Measurements from ENCODE around the gene RAD50. TPM values are rescaled to one million over a fixed set of nuclear protein-coding genes. Genes with fewer than 3 reads are reported as not detected.

Gene RAD50
- total RNA-seq, 4 donors from 2014 or later = 35.8 to 47.5 (median 41.3) TPM

DNA sequence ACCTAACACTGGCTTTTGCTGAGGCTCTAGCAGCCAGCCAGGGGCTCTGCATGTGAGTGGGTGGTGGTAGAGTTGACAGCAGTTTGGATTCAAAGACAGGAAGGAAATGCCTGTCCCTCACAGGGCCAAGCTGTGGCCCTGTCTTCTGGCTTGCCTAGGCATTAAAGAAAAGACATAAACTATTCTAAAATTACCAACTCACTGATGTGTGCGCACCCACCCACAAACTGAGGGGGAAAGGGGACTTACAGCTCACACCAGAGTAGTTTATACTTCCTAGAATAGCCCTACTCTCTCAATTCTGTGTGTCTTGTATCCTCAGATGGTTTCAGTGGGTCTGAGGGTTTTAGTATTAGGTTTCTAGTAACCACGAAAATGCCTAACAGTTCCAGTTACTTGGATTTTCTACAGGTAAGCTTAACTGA, 82.9 kb downstream of the RAD50 start:
- Histone ChIP-seq H3K4me3 (no peak overlapping the region), H3K27me3 (no peaks in the 10 kb centered on the region), H3K27ac (no peak overlapping the region), H3K36me3 (peaks cover 0 to 57% (median 28%) of the 10 kb centered on the region in 4 donors), H3K9me3 (no peaks in the 10 kb centered on the region), H3K4me1 (no peaks in the 10 kb centered on the region)
- no peak for TF ChIP-seq POLR2A (IDR thresholded peaks at IDR 0.05)
- no peak for TF ChIP-seq POLR2AphosphoS5 (IDR thresholded peaks at IDR 0.05)
- TF ChIP-seq, protein P1, sequence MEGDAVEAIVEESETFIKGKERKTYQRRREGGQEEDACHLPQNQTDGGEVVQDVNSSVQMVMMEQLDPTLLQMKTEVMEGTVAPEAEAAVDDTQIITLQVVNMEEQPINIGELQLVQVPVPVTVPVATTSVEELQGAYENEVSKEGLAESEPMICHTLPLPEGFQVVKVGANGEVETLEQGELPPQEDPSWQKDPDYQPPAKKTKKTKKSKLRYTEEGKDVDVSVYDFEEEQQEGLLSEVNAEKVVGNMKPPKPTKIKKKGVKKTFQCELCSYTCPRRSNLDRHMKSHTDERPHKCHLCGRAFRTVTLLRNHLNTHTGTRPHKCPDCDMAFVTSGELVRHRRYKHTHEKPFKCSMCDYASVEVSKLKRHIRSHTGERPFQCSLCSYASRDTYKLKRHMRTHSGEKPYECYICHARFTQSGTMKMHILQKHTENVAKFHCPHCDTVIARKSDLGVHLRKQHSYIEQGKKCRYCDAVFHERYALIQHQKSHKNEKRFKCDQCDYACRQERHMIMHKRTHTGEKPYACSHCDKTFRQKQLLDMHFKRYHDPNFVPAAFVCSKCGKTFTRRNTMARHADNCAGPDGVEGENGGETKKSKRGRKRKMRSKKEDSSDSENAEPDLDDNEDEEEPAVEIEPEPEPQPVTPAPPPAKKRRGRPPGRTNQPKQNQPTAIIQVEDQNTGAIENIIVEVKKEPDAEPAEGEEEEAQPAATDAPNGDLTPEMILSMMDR (IDR thresholded peaks at IDR 0.05) = no peak
- TF ChIP-seq EP300 (IDR thresholded peaks at IDR 0.05; ENCODE audit: low read depth) = no peak
- intact Hi-C loops (cut with DNase I; ENCODE audit: low total_unique reads) = no loop called here
- WGBS, 2 donors (ENCODE audit: low coverage in 1 of 2) = 40 to 63% methylated on average over 1 to 2 of the region's 2 CpGs
- no peak for DNase-seq
- in situ Hi-C loops (cut with MboI; ENCODE audit: low pct_ligation_motif_present in 1 of 4, low pct_unique_long_range_greater_than_20kb in 1 of 4, low sequenced_read_pairs in 3 of 4) = no loop called here

DNA sequence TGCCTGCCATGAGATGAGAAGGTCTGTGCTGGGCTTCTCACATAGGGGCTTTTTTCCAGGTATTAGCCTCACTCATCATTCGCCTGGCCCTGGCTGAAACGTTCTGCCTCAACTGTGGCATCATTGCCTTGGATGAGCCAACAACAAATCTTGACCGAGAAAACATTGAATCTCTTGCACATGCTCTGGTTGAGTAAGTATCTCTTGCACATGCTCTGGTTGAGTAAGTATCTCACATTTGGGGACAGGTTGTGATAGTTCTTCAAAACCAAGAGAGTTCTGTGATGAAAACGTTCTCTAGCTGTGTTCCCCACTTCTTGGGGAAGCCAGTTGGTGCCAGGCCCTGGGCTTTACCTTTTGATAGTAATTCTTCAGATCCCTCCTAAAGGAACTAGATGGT, 83.8 kb downstream of the RAD50 start:
- Histone ChIP-seq H3K27ac (no peak overlapping the region), H3K4me3 (no peak overlapping the region), H3K36me3 (peaks cover 0 to 57% (median 28%) of the 10 kb centered on the region in 4 donors), H3K4me1 (no peaks in the 10 kb centered on the region), H3K27me3 (no peaks in the 10 kb centered on the region), H3K9me3 (no peaks in the 10 kb centered on the region)
- intact Hi-C loops (cut with DNase I; ENCODE audit: low total_unique reads) (no loop called here), in situ Hi-C loops (cut with MboI; ENCODE audit: low pct_ligation_motif_present in 1 of 4, low pct_unique_long_range_greater_than_20kb in 1 of 4, low sequenced_read_pairs in 3 of 4) (no loop called here)
- TF ChIP-seq, protein P1 (IDR thresholded peaks at IDR 0.05) = no peak
- no peak for TF ChIP-seq POLR2A (IDR thresholded peaks at IDR 0.05)
- TF ChIP-seq POLR2AphosphoS5 (IDR thresholded peaks at IDR 0.05) = no peak
- no peak for TF ChIP-seq EP300 (IDR thresholded peaks at IDR 0.05; ENCODE audit: low read depth)
- whole genome bisulfite sequencing, 2 donors (ENCODE audit: low coverage in 1 of 2) = 74 to 100% methylated on average over 2 to 4 of the region's 4 CpGs
- DNase-seq = no peak

DNA sequence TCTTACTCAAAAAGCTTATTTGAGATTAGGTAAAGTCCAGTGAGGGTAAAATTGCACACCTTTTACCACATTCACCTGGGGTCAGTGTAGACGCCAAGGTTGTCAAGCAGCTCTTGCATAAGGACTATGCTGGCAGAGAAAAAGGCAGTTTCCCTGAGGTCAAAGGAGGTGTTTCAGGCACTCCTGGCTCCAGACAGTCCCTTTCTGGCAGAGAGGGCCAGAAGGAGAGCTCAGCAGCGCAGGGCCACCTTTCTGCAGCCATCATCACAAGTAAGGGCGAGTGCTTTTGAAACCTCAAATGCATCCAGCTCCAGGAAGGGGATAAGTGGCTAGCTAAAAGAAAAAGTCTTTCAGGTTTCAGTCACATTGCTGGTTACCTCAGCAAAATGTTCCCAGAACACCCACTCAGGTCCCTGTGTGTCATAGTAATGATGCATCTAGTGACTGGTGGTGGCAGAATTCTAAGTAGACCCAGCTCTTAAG, 84.5 kb downstream of the RAD50 start:
- in situ Hi-C loops (cut with MboI; ENCODE audit: low pct_ligation_motif_present in 1 of 4, low pct_unique_long_range_greater_than_20kb in 1 of 4, low sequenced_read_pairs in 3 of 4) (no loop called here), intact Hi-C loops (cut with DNase I; ENCODE audit: low total_unique reads) (no loop called here)
- Histone ChIP-seq H3K4me1 (no peaks in the 10 kb centered on the region), H3K27me3 (no peaks in the 10 kb centered on the region), H3K9me3 (no peaks in the 10 kb centered on the region), H3K4me3 (no peak overlapping the region), H3K36me3 (peaks cover 0 to 57% (median 28%) of the 10 kb centered on the region in 4 donors), H3K27ac (no peak overlapping the region)
- WGBS, 2 donors (ENCODE audit: low coverage in 1 of 2) = 88 to 97% methylated on average over 1 to 3 of the region's 3 CpGs
- no peak for DNase-seq
- TF ChIP-seq POLR2A (IDR thresholded peaks at IDR 0.05) = no peak
- TF ChIP-seq, protein P1 (IDR thresholded peaks at IDR 0.05) = no peak
- no peak for TF ChIP-seq POLR2AphosphoS5 (IDR thresholded peaks at IDR 0.05)
- TF ChIP-seq EP300 (IDR thresholded peaks at IDR 0.05; ENCODE audit: low read depth) = no peak

GRCh38 chr5:132641841-132642240, 85.1 kb downstream of the RAD50 start:
- in situ Hi-C loops (cut with MboI; ENCODE audit: low pct_ligation_motif_present in 1 of 4, low pct_unique_long_range_greater_than_20kb in 1 of 4, low sequenced_read_pairs in 3 of 4) (no loop called here), intact Hi-C loops (cut with DNase I; ENCODE audit: low total_unique reads) (no loop called here)
- peaks cover 0 to 57% (median 28%) of the 10 kb centered on the region in 4 donors for H3K36me3 ChIP-seq
- H3K27me3 ChIP-seq = no peaks in the 10 kb centered on the region
- no peak overlapping the region for H3K27ac ChIP-seq
- 90 to 100% methylated on average over 2 to 3 of the region's 3 CpGs for WGBS, 2 donors (ENCODE audit: low coverage in 1 of 2)
- H3K9me3 ChIP-seq = no peaks in the 10 kb centered on the region
- H3K4me1 ChIP-seq = no peaks in the 10 kb centered on the region
- TF ChIP-seq POLR2AphosphoS5 (IDR thresholded peaks at IDR 0.05) (no peak), POLR2A (IDR thresholded peaks at IDR 0.05) (no peak), EP300 (IDR thresholded peaks at IDR 0.05; ENCODE audit: low read depth) (no peak)
- TF ChIP-seq, protein P1 (IDR thresholded peaks at IDR 0.05) = no peak
- H3K4me3 ChIP-seq = no peak overlapping the region
- DNase-seq = no peak
